HG03280 (cell line): ENCODE measurements around the gene SCN10A.

Source experiments
- ATAC-seq: cut with Tn5 transposase; IDR thresholded peaks from one replicate; pipeline ENCODE4 v1.9.1; 2021; ENCODE audit warnings: mild to moderate bottlenecking, moderate library complexity; ENCODE audit not compliant: unreplicated experiment

Gene SCN10A

DNA sequence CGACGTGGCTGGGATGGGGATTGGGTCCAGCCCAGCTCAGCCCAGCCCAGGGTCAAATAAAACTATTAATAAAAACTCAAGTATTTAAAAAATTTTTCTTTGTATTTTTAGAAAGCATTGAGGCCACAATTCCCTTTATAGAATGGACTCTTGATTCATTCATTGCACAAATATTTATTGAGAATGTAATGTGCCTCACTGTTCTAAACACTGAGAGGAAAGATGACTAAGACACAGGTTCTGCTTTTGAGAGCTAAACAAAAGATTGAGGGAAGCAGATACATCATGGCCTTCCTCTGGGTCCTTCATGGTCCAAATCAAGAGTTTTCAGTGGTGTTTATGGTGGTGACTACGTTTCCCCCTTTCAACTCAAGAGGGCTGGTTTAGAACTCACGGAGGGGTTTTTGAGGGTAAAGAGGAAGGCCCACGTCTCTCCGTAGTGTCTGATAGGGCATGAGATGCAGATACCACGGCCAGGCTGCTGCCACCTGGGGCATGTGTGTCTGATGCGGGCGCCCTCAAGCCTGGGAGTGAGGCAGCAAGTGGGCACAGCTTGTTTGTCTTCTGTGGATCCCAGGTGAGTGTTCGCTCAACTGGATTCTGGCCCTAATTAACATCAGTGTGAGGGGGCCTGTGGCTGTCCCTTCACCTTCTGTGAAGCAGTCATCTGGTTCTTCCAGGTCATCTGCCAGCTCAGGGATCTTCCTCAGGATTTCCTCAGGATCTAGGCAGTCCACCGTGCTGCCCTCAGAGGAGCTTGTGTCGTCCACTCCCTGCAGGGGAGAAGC, 93.0 kb downstream of the SCN10A start:
- ATAC-seq, result no peak

DNA sequence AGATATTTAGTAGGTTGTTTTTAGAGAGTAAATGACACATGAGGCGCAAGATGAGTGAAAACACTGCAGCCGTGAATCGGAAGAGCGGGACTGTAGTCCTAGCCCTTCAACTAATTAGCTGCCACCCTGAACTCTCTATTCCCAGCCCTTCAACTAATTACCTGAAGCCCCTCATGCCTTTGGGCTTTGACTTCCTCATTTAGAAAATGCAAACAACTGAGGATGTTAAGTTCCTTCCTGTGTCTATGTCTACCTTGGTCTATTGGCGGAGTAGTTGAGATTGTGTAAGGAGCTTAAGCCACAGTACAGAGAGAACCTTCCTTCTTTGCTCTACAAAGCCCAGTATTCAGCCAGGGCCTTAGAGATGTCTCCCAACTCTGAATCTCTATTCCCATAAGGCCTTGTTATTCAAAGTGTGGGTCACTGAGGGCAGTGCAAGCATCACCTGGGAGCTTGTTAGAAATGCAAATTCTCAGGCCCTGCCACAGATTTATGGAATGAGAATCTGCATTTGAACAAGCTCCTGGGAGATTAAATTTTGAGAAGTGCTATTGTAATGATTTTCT, 94.7 kb downstream of the SCN10A start:
- ATAC-seq, result no peak

DNA sequence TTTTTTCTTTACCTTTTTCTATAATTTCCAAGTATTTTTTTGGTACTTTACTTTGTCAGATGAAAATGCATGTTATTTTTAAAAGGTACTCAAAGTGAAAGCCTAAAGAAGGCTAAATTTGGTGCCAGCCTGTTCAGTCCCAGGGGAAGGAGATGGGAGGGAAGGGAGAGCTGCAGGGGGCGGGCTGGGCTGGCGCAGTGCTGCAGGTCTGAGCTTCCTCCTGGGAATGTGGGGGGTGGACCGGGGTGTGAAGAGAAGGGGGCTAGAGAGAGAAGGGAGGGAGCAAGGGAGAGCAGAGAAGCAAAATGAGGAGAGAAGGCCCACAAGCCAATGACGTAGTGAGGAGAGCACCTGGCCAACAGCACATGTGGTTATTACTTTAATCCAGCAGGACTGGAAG, 95.6 kb downstream of the SCN10A start:
- no peak for ATAC-seq

DNA sequence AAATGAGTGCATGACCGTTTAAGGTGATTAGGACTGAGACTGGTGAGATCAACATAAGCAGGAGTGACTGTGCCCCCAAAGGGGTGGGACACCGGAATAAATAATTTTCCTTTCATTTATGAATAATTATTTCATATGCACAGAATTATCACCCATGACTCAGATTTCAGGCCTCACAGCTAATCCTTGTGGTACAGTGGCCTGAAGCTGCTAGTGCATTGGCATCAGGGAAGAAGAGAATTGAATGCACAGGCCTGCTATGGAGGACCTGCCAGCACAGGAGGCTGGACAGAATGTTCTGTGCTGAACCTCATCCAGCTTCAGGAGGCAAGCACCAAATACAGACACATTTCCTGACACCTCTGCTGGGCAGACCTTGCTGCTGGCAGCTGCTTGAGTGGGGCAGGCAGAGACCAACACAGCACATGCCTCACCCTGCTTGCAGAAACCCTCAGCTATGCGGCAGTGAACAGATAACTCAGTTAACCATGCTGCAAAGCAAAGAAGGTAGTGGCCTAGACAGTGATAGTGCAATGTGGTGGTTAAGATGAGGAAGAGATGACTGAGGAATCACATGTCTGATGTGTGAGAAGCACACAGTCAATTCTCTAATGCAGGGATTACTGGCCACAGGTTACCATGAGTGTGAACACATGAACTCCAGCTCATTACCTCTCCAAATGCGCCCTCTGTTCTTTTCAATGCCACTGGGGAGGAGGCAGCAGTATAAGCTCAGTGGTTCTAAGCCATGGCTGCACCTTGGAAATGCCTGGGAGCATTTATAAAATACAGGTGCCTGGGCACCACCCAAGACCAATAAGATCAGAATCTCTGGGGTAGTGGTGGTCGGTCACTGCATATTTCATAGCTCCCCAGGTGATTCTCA, 98.4 kb downstream of the SCN10A start:
- ATAC-seq, result no peak

DNA sequence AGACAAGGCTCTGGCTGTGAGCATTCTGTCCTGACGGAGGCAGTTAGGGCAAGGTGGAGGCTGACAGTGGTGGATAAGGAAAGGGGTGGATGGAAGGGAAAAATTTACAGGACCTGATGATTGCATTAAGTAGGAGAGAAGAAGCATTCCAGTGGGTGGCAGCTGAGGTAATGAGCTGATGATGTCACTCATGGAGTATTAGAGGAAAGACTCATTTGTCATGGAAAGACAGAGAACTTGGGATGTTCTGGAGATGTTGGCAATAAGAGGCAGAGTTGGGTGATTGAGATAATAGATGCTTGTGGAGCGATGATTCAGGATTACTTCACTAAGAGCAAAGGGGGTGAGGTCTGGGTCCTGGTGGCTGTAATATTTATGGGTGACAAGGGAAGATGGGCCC, 102.9 kb downstream of the SCN10A start:
- ATAC-seq, result no peak

- no peak for ATAC-seq
These were observed 104.7 kb downstream of the SCN10A start for GRCh38 chr3:38711321-38711720.

- no peak for ATAC-seq
These were observed 108.3 kb downstream of the SCN10A start for GRCh38 chr3:38707730-38708129.

- ATAC-seq, result no peak
These were observed 109.1 kb downstream of the SCN10A start for GRCh38 chr3:38706961-38707360.

- no peak for ATAC-seq
These were observed 113.8 kb downstream of the SCN10A start for GRCh38 chr3:38702231-38702630.

DNA sequence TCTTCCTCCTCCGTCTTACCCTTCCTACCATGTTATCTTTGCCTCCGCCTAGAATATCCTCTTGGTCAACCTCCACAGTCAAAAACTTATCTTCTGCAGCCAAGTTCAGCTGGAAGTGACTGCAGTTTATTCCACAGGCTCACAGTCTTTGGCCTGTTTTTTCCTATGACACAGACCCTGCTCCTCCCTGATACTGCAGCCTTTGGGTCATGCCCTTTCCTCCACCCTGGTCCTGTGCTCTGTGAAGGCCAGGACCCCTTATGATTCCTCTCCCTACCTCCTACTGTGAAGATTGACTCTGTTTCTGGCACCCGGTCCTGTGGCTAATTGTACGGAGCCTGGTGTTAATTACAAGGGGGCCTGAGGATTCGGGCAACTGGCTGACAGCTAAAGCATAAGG, 117.3 kb downstream of the SCN10A start:
- ATAC-seq, result no peak

- ATAC-seq, result no peak
These were observed 118.0 kb downstream of the SCN10A start for GRCh38 chr3:38698061-38698460.

- ATAC-seq, result no peak
These were observed 120.0 kb downstream of the SCN10A start for GRCh38 chr3:38696034-38696433.

DNA sequence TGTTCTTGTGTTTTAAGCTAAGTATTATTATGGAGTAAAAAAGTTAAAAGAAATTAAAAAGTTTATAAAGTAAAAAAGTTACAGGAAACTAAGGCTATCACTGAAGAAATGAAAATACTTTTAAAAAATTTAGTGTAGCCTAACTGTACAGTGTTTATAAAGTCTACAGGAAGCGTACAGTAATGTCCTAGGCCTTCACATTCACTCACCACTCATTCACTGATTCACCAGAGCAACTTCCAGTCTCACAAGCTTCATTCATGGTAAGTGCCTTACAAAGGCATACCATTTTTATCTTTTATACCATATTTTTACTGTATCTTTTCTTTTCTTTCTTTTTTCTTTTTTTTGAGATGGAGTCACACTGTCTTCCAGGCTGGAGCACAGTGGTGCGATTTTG, 125.8 kb downstream of the SCN10A start:
- no peak for ATAC-seq

GRCh38 chr3:38689774-38690173, 126.2 kb downstream of the SCN10A start:
- ATAC-seq, result no peak

- ATAC-seq, result no peak
These were observed 126.7 kb downstream of the SCN10A start for GRCh38 chr3:38689346-38689745.

DNA sequence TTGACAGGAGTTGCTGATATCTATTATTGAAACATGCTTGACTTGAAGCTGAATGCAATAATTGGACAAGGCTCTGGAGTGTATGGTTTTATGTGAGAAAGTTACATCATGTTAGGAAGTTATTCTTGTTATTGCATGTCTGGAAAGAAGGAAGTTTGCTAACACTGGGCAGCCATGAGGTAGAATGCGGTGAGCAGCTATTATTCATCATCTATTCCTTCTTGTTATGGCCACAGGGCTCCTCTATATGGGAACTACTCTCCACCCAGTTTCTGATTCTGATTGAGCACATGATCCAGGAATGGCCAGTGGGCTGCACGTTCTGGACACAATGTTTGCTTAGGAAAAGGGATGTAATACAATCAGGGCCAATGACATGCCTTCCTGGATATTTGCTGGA, 128.7 kb downstream of the SCN10A start:
- no peak for ATAC-seq

DNA sequence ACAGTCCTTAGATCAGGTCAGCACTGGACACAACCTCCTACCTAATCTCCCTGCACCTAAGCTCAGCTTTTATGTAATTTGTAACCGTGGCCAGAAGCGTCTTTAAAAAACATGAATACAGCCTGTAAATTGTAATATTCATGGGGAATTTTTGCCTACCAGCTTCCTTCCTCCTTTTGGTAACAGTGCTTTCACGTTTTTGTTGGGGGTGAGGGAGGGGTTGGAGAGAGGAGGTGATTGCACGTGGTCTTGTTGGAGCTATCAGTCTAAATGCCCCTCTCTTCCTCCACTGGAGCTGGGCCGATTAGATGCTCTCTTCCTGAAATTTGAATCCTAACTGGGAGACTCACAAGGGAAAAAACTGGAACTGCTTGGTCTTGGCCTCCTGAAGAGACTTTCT, 131.5 kb downstream of the SCN10A start:
- ATAC-seq, result no peak

DNA sequence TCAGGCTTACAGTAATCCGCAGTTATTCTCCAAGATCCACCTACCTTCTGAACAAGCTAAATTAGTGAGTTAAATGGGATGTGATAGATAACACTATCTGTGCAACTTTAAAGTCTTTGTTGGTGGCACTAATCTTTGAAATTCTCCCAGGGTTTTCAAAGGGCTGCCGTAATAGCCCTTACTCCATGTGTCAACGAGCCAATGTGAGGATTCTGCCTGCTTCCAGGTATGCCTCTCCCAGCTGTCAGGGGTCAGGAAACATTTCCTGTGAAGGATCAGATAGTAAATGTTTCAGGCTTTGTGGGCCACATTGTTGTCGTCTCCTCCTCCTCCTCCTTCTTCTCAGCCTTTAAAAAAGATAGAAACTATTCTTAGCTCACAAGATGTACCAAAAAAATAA, 146.3 kb downstream of the SCN10A start:
- ATAC-seq, result no peak

GRCh38 chr3:38662544-38662943, 153.5 kb downstream of the SCN10A start:
- no peak for ATAC-seq

DNA sequence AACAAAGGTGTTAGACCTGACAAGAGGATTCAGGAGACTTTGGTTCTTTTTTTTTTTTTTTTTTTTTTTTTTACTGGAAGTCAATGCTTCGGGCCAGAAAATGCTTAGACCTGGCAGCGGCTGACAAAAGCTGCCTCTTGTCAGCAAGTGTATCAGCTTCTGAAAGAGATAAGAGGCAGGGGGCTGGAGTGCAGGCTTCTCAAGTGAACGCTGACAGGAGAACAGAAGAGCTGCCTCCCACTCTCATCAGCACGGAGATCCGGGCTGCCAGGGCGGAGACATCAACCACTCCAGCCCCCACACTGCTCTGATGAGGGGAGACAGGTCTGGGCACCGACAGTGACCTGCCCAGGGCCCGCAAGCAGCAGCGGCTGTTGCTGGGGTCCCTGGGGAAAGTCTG, 157.2 kb downstream of the SCN10A start:
- ATAC-seq, result no peak

- no peak for ATAC-seq
These were observed 158.6 kb downstream of the SCN10A start for GRCh38 chr3:38657369-38657768.
